ENCODE results near the gene RPS6KA6. TPM values are rescaled to one million over a fixed set of nuclear protein-coding genes. Genes with fewer than 3 reads are reported as not detected.
"Not testable (repeated sequence)": the region's sequence is repeated elsewhere in the genome, so short reads cannot be mapped to it uniquely, and the experiment has no call there.

Gene RPS6KA6
- total RNA-seq, 8 experiments from 2014 or later = 0.25 to 8.7 (median 5.6) TPM

DNA sequence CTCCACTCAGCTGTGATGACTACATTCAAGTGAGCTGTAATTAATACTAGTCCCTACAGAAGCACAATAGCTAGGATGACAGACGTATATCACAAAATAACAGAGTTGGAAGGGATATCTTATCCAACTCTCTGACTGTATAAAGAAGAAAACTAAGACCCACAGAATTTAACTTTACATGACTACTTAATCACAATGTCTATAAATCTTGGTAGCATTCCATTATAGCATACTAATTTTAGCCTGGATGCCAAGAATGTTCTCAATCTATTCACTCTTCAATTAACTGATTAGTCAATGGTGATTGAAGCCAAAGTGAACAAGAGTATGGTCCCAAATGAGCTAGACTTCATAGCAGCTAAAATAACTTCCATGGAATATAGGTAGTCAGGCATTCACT lies 31.2 kb downstream of the RPS6KA6 start:
- no peak overlapping the region for H3K4me3 ChIP-seq
- ATAC-seq (replicated peaks in 6 of 8) = no peak
- WGBS, 10 experiments = 20 to 63% (median 20%) methylated on average over 1 of the region's 1 CpG; no CpG with 5 or more reads in 7 of the 10 experiments
- in situ Hi-C loops (cut with MboI; ENCODE audit: low pct_unique_long_range_greater_than_20kb in 2 of 9, low sequenced_read_pairs in 9 of 9, unreplicated experiment in 9 of 9) = no loop called here
- H3K4me1 ChIP-seq (replicated peaks in 1 of 2) = no peaks in the 10 kb centered on the region
- H3K27ac ChIP-seq = no peak overlapping the region

DNA sequence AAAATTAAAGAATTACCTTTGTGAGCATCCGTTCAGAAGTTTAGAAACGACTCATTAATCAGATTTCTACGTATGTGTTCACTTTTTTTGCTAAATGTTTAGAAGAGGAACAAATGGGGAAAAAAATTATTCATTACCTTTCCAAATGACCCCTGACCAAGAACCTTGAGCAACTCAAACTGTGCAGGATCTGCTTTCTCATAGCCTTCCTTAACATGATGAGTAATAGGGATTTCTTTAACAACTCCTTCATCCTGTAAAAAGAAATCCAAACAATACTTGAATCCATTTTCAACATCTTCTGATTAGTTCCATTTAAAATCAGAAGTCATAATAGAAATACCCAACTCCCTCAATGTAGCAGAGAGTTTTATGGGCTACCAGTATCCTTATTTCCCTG lies 32.1 kb downstream of the RPS6KA6 start:
- Histone ChIP-seq H3K27ac (no peak overlapping the region), H3K4me1 (replicated peaks in 1 of 2) (no peaks in the 10 kb centered on the region), H3K4me3 (no peak overlapping the region)
- 7 to 93% (median 66%) methylated on average over 2 to 3 of the region's 3 CpGs; no CpG with 5 or more reads in 4 of the 10 experiments for WGBS, 10 experiments
- in situ Hi-C loops (cut with MboI; ENCODE audit: low pct_unique_long_range_greater_than_20kb in 2 of 9, low sequenced_read_pairs in 9 of 9, unreplicated experiment in 9 of 9) = no loop called here
- no peak for ATAC-seq (replicated peaks in 6 of 8)

DNA sequence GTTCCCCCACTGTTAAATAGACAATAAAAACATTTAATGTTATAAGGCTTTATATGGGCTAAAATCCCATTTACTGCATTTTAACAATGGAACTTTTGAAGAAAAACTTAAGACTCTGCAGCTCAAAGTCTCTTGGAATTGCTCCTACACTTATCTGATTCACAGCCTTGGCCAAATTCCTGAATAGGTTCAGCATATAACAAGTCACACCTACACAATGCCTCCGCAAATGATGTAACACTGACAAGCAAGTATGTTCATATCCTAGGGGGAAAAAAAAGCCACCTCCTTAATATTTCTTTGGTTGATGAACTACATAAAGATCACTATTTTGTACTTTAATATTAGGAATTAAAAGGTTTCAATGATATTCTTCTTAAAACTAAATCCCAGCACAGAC lies 34.5 kb downstream of the RPS6KA6 start:
- ATAC-seq (replicated peaks in 6 of 8) = no peak
- 0 to 100% (median 80%) methylated on average over 1 of the region's 1 CpG; no CpG with 5 or more reads in 7 of the 10 experiments for WGBS, 10 experiments

DNA sequence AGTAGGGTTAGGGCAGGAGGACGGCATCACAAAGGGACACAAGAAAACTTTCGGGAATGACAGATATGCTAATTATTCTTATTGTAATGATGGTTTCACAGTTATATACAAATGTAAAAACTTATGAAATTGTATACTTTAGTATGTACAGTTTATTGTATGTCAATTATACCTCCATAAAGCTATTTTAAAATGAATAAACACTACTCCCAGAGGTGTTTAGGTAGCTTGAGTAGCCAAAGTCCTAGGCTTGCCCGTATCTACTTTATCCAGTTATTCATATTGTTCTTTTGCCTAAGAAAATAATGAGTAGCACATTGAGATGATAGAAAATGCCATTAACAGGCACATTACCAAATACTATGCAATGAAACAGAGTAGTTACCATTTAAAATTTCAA lies 43.0 kb downstream of the RPS6KA6 start:
- no peak for ATAC-seq (replicated peaks in 6 of 8)
- no peaks in the 10 kb centered on the region for H3K4me1 ChIP-seq (replicated peaks in 1 of 2)
- H3K4me3 ChIP-seq = no peak overlapping the region
- in situ Hi-C loops (cut with MboI; ENCODE audit: low pct_unique_long_range_greater_than_20kb in 2 of 9, low sequenced_read_pairs in 9 of 9, unreplicated experiment in 9 of 9) = no loop called here
- H3K27ac ChIP-seq = no peak overlapping the region
- WGBS, 10 experiments = 50 to 100% (median 72%) methylated on average over 1 to 3 of the region's 3 CpGs; no CpG with 5 or more reads in 6 of the 10 experiments

More for the DNA sequence above, 34.5 kb downstream of the RPS6KA6 start:
- Histone ChIP-seq H3K4me3 (no peak overlapping the region), H3K27ac (no peak overlapping the region), H3K4me1 (replicated peaks in 1 of 2) (no peaks in the 10 kb centered on the region)
- in situ Hi-C loops (cut with MboI; ENCODE audit: low pct_unique_long_range_greater_than_20kb in 2 of 9, low sequenced_read_pairs in 9 of 9, unreplicated experiment in 9 of 9) = no loop called here

DNA sequence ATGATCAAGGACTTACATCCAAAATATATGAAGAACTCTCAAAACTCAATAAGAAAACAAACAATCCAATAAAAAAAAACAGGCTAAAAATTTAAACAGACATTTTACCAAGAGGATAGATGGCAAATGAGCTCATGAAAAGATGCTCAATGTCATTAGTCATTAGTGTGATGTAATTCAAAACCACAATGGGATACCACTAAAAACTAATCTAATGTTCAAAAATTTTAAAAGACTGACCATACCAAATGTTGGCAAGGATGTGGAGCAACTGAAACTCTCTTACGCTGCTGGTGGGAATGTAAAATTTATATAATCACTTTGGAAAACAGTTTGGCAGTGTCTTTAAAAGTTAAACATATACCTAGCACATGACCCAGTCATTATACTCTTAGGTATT lies 43.7 kb downstream of the RPS6KA6 start:
- Histone ChIP-seq H3K4me1 (replicated peaks in 1 of 2) (no peaks in the 10 kb centered on the region), H3K4me3 (no peak overlapping the region), H3K27ac (no peak overlapping the region)
- in situ Hi-C loops (cut with MboI; ENCODE audit: low pct_unique_long_range_greater_than_20kb in 2 of 9, low sequenced_read_pairs in 9 of 9, unreplicated experiment in 9 of 9) = no loop called here
- no peak for ATAC-seq (replicated peaks in 6 of 8)
- WGBS, 10 experiments = 50 to 67% (median 63%) methylated on average over 1 of the region's 1 CpG; no CpG with 5 or more reads in 7 of the 10 experiments

- in situ Hi-C loops (cut with MboI; ENCODE audit: low pct_unique_long_range_greater_than_20kb in 2 of 9, low sequenced_read_pairs in 9 of 9, unreplicated experiment in 9 of 9) = no loop called here
- ATAC-seq (replicated peaks in 6 of 8) = no peak
- WGBS, 10 experiments = 20 to 100% (median 60%) methylated on average over 1 to 2 of the region's 2 CpGs; no CpG with 5 or more reads in 1 of the 10 experiments
These were observed 55.0 kb downstream of the RPS6KA6 start for GRCh38 chrX:84133023-84133422.

DNA sequence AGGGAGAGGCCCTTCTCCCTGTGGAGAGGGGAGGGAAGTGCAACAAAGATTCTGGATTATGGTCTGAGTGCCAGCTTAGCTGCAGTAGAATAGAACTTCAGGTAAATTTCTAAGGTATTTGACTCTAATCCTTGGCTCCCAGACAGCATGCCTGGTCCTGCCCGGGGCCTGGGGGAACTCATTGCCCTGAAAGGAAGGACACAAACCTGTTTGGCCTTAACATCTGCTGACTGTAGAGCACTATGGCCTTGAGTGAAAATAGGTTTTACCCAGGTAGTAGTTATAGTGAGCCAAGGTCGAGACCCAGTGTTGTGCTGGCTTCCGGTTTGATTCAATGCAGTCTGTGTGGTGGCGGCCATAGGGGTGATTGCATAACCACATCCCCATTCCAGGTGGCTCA lies 64.4 kb downstream of the RPS6KA6 start:
- in situ Hi-C loops (cut with MboI; ENCODE audit: low pct_unique_long_range_greater_than_20kb in 2 of 9, low sequenced_read_pairs in 9 of 9, unreplicated experiment in 9 of 9) = no loop called here
- Histone ChIP-seq H3K4me1 (replicated peaks in 1 of 2) (no peaks in the 10 kb centered on the region), H3K27ac (no peak overlapping the region), H3K4me3 (no peak overlapping the region)
- no peak for ATAC-seq (replicated peaks in 6 of 8)
- WGBS, 10 experiments = 0 to 100% (median 80%) methylated on average over 1 of the region's 4 CpGs; no CpG with 5 or more reads in 6 of the 10 experiments

More at GRCh38 chrX:84133023-84133422, 55.0 kb downstream of the RPS6KA6 start:
- Histone ChIP-seq H3K4me3 (no peak overlapping the region), H3K27ac (no peak overlapping the region), H3K4me1 (replicated peaks in 1 of 2) (no peaks in the 10 kb centered on the region)

DNA sequence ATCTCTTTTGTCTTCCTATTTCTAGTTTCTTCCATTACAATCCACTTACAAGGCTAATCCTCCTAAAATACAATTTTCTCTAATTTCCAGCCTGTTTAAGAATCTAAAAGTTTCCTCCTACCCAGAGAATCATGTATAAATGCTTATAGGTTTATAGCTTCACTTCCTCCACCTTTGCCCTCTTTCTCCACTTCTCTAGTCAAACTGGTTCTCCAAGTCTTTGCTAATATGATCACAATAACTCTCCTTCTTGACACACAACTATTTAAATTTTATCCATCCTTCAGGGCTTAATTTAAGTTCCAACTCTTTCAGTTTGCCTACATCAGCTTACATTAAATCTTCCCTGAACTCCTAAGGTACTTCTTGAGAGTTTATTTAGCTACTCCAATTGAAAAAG lies 69.2 kb downstream of the RPS6KA6 start:
- Histone ChIP-seq H3K4me1 (replicated peaks in 1 of 2) (no peaks in the 10 kb centered on the region), H3K27ac (no peak overlapping the region), H3K4me3 (no peak overlapping the region)
- no peak for ATAC-seq (replicated peaks in 6 of 8)
- in situ Hi-C loops (cut with MboI; ENCODE audit: low pct_unique_long_range_greater_than_20kb in 2 of 9, low sequenced_read_pairs in 9 of 9, unreplicated experiment in 9 of 9) = no loop called here

DNA sequence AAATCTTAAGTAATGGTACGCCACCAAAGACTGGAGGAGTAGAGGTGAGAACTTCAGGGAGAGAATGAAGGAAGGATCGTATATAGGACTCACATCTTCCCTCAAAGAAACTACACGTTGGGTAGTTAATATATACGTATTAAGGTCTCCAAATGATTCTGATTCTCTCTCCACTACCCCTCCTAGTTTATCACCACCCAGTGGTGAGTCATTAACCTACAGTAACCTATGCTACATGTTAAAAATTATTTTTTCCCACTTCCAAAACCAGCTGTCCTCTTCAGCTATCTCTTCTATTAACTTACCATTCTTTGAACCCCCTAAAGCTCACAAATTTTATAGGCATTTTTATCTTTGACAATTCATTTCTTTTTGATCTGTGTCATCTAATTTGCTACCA lies 69.7 kb downstream of the RPS6KA6 start:
- ATAC-seq (replicated peaks in 6 of 8) = no peak
- H3K27ac ChIP-seq = no peak overlapping the region
- no peak overlapping the region for H3K4me3 ChIP-seq
- no peaks in the 10 kb centered on the region for H3K4me1 ChIP-seq (replicated peaks in 1 of 2)
- 67% methylated on average over 4 of the region's 4 CpGs; no CpG with 5 or more reads in 9 of the 10 experiments for WGBS, 10 experiments
- in situ Hi-C loops (cut with MboI; ENCODE audit: low pct_unique_long_range_greater_than_20kb in 2 of 9, low sequenced_read_pairs in 9 of 9, unreplicated experiment in 9 of 9) = no loop called here

GRCh38 chrX:84108584-84108983 lies 79.4 kb downstream of the RPS6KA6 start:
- in situ Hi-C loops (cut with MboI; ENCODE audit: low pct_unique_long_range_greater_than_20kb in 2 of 9, low sequenced_read_pairs in 9 of 9, unreplicated experiment in 9 of 9) = no loop called here
- no CpG with 5 or more reads among the region's 5 CpGs for WGBS, 10 experiments
- no peak for ATAC-seq (replicated peaks in 6 of 8)
- Histone ChIP-seq H3K27ac (no peak overlapping the region), H3K4me1 (replicated peaks in 1 of 2) (no peaks in the 10 kb centered on the region), H3K4me3 (no peak overlapping the region)

DNA sequence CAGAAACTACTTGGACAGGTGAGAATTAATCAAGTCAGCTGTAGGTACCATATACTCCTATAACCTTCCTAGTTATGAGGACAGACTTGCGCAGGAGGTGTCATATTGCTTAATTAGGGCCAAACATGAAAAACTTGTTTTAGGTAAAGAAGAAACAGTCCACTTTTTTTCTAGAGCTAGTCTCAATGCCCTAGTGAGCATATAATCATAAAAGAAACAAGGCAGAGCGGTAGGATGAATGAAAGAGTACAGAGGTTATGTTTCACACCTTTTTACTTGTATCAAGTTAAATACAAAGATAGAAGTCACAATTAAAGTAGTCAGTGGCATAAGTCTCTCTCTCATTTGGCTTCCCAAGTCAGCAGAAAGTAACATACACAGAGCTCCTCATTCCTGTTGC lies 88.9 kb downstream of the RPS6KA6 start:
- in situ Hi-C loops (cut with MboI; ENCODE audit: low pct_unique_long_range_greater_than_20kb in 2 of 9, low sequenced_read_pairs in 9 of 9, unreplicated experiment in 9 of 9) = no loop called here
- 67 to 100% (median 100%) methylated on average over 1 to 2 of the region's 2 CpGs; no CpG with 5 or more reads in 6 of the 10 experiments for WGBS, 10 experiments

GRCh38 chrX:84079479-84080197 lies 108.4 kb downstream of the RPS6KA6 start:
- not testable (repeated sequence) for ATAC-seq (replicated peaks in 6 of 8); H3K27ac ChIP-seq

More for the DNA sequence above, 88.9 kb downstream of the RPS6KA6 start:
- H3K4me1 ChIP-seq (replicated peaks in 1 of 2) = no peaks in the 10 kb centered on the region
- no peak overlapping the region for H3K4me3 ChIP-seq
- ATAC-seq (replicated peaks in 6 of 8) = no peak
- H3K27ac ChIP-seq = no peak overlapping the region

GRCh38 chrX:84078991-84079390 lies 109.0 kb downstream of the RPS6KA6 start:
- no peak overlapping the region for H3K4me3 ChIP-seq
- 16 to 83% (median 20%) methylated on average over 1 to 6 of the region's 9 CpGs; no CpG with 5 or more reads in 7 of the 10 experiments for WGBS, 10 experiments
- ATAC-seq (replicated peaks in 6 of 8) = no peak
- in situ Hi-C loops (cut with MboI; ENCODE audit: low pct_unique_long_range_greater_than_20kb in 2 of 9, low sequenced_read_pairs in 9 of 9, unreplicated experiment in 9 of 9) = no loop called here
- H3K4me1 ChIP-seq (replicated peaks in 1 of 2) = no peaks in the 10 kb centered on the region
- H3K27ac ChIP-seq = no peak overlapping the region

More at GRCh38 chrX:84079479-84080197, 108.4 kb downstream of the RPS6KA6 start:
- 5 to 50% (median 28%) methylated on average over 1 to 6 of the region's 9 CpGs; no CpG with 5 or more reads in 6 of the 10 experiments for WGBS, 10 experiments
- H3K4me1 ChIP-seq (replicated peaks in 1 of 2); in situ Hi-C loops (cut with MboI; ENCODE audit: low pct_unique_long_range_greater_than_20kb in 2 of 9, low sequenced_read_pairs in 9 of 9, unreplicated experiment in 9 of 9); H3K4me3 ChIP-seq: not testable (repeated sequence)

DNA sequence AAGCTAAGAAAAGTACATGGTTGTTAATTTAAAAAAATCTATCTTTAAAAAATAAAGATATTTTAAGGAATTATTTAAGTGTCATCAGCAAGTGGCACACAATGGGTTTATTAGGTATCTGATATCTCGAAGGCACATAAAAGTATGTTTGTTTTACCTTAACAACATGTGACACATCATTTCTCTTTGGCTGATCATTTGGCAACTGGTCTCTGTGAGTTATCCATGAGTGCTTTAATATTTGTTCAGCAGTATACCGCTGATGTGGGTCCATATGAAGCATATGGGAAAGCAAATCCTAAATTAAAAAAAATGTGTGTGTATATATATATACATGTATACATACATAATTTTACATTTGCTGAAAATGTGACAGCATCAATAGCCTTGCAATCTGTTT lies 123.2 kb downstream of the RPS6KA6 start:
- no peak overlapping the region for H3K4me3 ChIP-seq
- H3K4me1 ChIP-seq (replicated peaks in 1 of 2) = no peaks in the 10 kb centered on the region
- ATAC-seq (replicated peaks in 6 of 8) = no peak
- H3K27ac ChIP-seq = no peak overlapping the region
- WGBS, 10 experiments = 32 to 100% (median 79%) methylated on average over 1 to 2 of the region's 2 CpGs; no CpG with 5 or more reads in 4 of the 10 experiments
- in situ Hi-C loops (cut with MboI; ENCODE audit: low pct_unique_long_range_greater_than_20kb in 2 of 9, low sequenced_read_pairs in 9 of 9, unreplicated experiment in 9 of 9) = no loop called here
